Measurements from ENCODE around the gene ZNF268.
A peak's percentile ranks its signal among the peaks of the same experiment; 100 is the strongest.

The ZNF268 gene

DNA sequence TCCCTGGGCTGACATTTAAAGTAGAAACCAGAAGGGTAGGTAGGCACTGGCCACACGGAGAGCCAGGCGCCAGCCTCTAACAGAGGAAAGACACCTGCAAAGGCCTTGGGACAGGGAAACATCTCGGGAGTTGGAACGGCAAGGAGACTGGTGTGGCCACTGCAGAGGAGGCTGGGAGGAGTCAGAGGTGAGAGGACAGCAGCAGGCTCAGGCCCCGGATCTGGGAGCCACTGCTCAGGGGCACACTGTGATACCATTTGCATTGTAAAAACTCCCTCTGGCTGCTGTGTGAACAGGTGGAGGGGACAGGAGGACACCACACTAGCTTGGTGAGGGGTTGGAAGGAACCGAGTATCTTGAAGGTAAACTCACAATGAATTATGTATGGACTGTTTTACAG is 51.7 kb downstream of the ZNF268 start:
- no peak overlapping the region for H3K18ac ChIP-seq (ENCODE audit: low read length)

DNA sequence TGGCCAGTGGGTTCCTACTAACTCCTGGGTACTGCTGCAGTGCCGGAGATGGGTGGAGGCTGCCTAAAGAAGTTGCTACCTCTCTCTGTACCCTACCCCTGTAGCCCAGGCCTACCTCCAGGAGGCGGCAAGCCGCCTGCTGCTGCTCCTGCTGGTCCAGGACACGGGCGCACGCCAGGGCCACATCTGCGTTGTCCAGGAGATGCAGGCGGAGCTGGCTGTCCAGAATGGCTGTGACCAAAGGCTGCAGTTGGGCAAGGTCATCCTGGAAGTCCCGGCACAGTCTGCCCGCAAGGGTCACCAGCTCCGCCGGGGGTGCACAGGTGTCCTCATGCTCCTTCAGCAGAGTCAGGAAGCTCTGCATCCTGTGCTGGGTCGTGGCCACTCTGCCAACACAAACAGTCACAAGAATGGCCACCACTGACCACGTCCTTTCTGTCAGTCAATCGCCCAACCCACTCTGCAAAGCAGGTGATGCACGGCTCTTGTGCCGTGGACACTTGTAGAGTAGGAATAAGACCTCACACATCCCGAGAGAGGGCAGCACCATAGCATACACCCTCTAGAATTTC is 52.8 kb downstream of the ZNF268 start:
- Histone ChIP-seq H3K36me3 (ENCODE audit: control insufficient read depth in 1 of 2, insufficient read depth in 2 of 2, low read length in 2 of 2) (no peaks in the 10 kb centered on the region), H3K14ac (ENCODE audit: low read length) (no peak overlapping the region), H3K4me2 (ENCODE audit: low read length) (no peak overlapping the region), H2BK120ac (ENCODE audit: insufficient read depth, low read length, poor library complexity) (no peak overlapping the region), H3K4me1 (ENCODE audit: control insufficient read depth in 1 of 2, insufficient read depth in 2 of 2, low read length in 2 of 2) (no peaks in the 10 kb centered on the region), H2AK5ac (ENCODE audit: low read length) (no peak overlapping the region), H4K8ac (ENCODE audit: low read depth, low read length) (no peak overlapping the region), H4K12ac (ENCODE audit: low read depth, low read length) (no peak overlapping the region), H4K91ac (ENCODE audit: low read depth, low read length) (no peak overlapping the region), H3K18ac (ENCODE audit: low read length) (no peak overlapping the region), H3K27ac (ENCODE audit: low read depth, low read length) (no peak overlapping the region), H3K9ac (ENCODE audit: low read length) (no peak overlapping the region), H2BK5ac (ENCODE audit: low read depth, low read length, poor library complexity) (no peak overlapping the region), H3K27me3 (ENCODE audit: insufficient read depth, low read length) (no peaks in the 10 kb centered on the region), H3K23ac (ENCODE audit: low read length) (no peak overlapping the region), H3K9me3 (ENCODE audit: insufficient read depth, low read depth, low read length) (peaks cover 73% of the 10 kb centered on the region), H2BK12ac (ENCODE audit: low read length) (no peak overlapping the region), H3K4ac (ENCODE audit: low read depth, low read length) (no peak overlapping the region), H3K79me1 (ENCODE audit: low read length) (no peaks in the 10 kb centered on the region), H3K79me2 (ENCODE audit: control insufficient read depth, insufficient read depth, low read length, poor library complexity) (no peaks in the 10 kb centered on the region), H3K4me3 (ENCODE audit: low read depth, low read length) (peak overlapping the region; percentile 34), H2AFZ (ENCODE audit: insufficient read depth, low read length, poor library complexity) (no peak overlapping the region)
- DNase-seq, result no peak
- WGBS (ENCODE audit: extremely low coverage, insufficient coverage, insufficient read length), result no CpG with 5 or more reads among the region's 18 CpGs

More for the DNA sequence above, 51.7 kb downstream of the ZNF268 start:
- no peaks in the 10 kb centered on the region for H3K79me2 ChIP-seq (ENCODE audit: control insufficient read depth, insufficient read depth, low read length, poor library complexity)
- no peak overlapping the region for H2BK120ac ChIP-seq (ENCODE audit: insufficient read depth, low read length, poor library complexity)
- no peak overlapping the region for H3K14ac ChIP-seq (ENCODE audit: low read length)
- no peak overlapping the region for H3K4me3 ChIP-seq (ENCODE audit: low read depth, low read length)
- DNase-seq, result no peak
- H3K36me3 ChIP-seq (ENCODE audit: control insufficient read depth in 1 of 2, insufficient read depth in 2 of 2, low read length in 2 of 2), result no peaks in the 10 kb centered on the region
- no peak overlapping the region for H2BK12ac ChIP-seq (ENCODE audit: low read length)
- H2AK5ac ChIP-seq (ENCODE audit: low read length), result no peak overlapping the region
- H3K4me1 ChIP-seq (ENCODE audit: control insufficient read depth in 1 of 2, insufficient read depth in 2 of 2, low read length in 2 of 2), result no peaks in the 10 kb centered on the region
- H3K27ac ChIP-seq (ENCODE audit: low read depth, low read length), result no peak overlapping the region
- no peak overlapping the region for H3K23ac ChIP-seq (ENCODE audit: low read length)
- H3K9me3 ChIP-seq (ENCODE audit: insufficient read depth, low read depth, low read length), result peaks cover 80% of the 10 kb centered on the region
- no peak overlapping the region for H2BK5ac ChIP-seq (ENCODE audit: low read depth, low read length, poor library complexity)
- WGBS (ENCODE audit: extremely low coverage, insufficient coverage, insufficient read length), result no CpG with 5 or more reads among the region's 6 CpGs
- H4K12ac ChIP-seq (ENCODE audit: low read depth, low read length), result no peak overlapping the region
- no peaks in the 10 kb centered on the region for H3K27me3 ChIP-seq (ENCODE audit: insufficient read depth, low read length)
- H2AFZ ChIP-seq (ENCODE audit: insufficient read depth, low read length, poor library complexity), result no peak overlapping the region
- H3K9ac ChIP-seq (ENCODE audit: low read length), result no peak overlapping the region
- H4K91ac ChIP-seq (ENCODE audit: low read depth, low read length), result no peak overlapping the region
- no peak overlapping the region for H3K4me2 ChIP-seq (ENCODE audit: low read length)
- H3K79me1 ChIP-seq (ENCODE audit: low read length), result no peaks in the 10 kb centered on the region
- no peak overlapping the region for H3K4ac ChIP-seq (ENCODE audit: low read depth, low read length)
- no peak overlapping the region for H4K8ac ChIP-seq (ENCODE audit: low read depth, low read length)

DNA sequence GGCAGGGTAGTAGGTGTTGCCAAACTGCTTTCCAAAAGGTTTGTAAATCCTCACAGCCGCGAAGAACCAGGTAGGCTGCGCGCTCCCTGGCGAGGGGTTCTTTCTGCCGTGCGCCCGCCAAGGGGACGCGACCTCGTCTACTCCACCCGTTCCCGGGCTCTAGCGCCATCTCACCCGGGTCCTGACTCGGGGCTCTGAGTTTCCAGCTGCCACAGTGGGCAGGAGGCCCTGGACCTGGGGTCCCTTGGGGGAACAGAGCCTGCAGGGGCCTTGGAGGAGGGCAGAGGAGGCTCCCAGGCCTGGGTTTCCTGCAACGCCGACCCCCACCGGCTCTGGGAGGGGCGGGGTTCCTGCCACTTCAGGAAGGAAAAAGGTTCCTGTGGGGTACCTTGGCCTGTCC is 53.7 kb downstream of the ZNF268 start:
- WGBS (ENCODE audit: extremely low coverage, insufficient coverage, insufficient read length), result no CpG with 5 or more reads among the region's 20 CpGs
- H3K18ac ChIP-seq (ENCODE audit: low read length), result no peak overlapping the region
- no peak overlapping the region for H3K27ac ChIP-seq (ENCODE audit: low read depth, low read length)
- no peak overlapping the region for H3K9ac ChIP-seq (ENCODE audit: low read length)
- no peak overlapping the region for H4K8ac ChIP-seq (ENCODE audit: low read depth, low read length)
- H4K12ac ChIP-seq (ENCODE audit: low read depth, low read length), result no peak overlapping the region
- H3K9me3 ChIP-seq (ENCODE audit: insufficient read depth, low read depth, low read length), result peaks cover 68% of the 10 kb centered on the region
- H3K36me3 ChIP-seq (ENCODE audit: control insufficient read depth in 1 of 2, insufficient read depth in 2 of 2, low read length in 2 of 2), result no peaks in the 10 kb centered on the region
- no peak overlapping the region for H2AK5ac ChIP-seq (ENCODE audit: low read length)
- H2AFZ ChIP-seq (ENCODE audit: insufficient read depth, low read length, poor library complexity), result no peak overlapping the region
- H2BK12ac ChIP-seq (ENCODE audit: low read length), result no peak overlapping the region
- no peaks in the 10 kb centered on the region for H3K27me3 ChIP-seq (ENCODE audit: insufficient read depth, low read length)
- H2BK5ac ChIP-seq (ENCODE audit: low read depth, low read length, poor library complexity), result no peak overlapping the region
- H3K14ac ChIP-seq (ENCODE audit: low read length), result no peak overlapping the region
- no peak overlapping the region for H2BK120ac ChIP-seq (ENCODE audit: insufficient read depth, low read length, poor library complexity)
- H3K4me3 ChIP-seq (ENCODE audit: low read depth, low read length), result peak overlapping the region; percentile 39
- DNase-seq, result no peak
- no peaks in the 10 kb centered on the region for H3K4me1 ChIP-seq (ENCODE audit: control insufficient read depth in 1 of 2, insufficient read depth in 2 of 2, low read length in 2 of 2)
- no peak overlapping the region for H4K91ac ChIP-seq (ENCODE audit: low read depth, low read length)
- H3K23ac ChIP-seq (ENCODE audit: low read length), result no peak overlapping the region
- H3K4ac ChIP-seq (ENCODE audit: low read depth, low read length), result no peak overlapping the region
- no peaks in the 10 kb centered on the region for H3K79me1 ChIP-seq (ENCODE audit: low read length)
- H3K79me2 ChIP-seq (ENCODE audit: control insufficient read depth, insufficient read depth, low read length, poor library complexity), result no peaks in the 10 kb centered on the region
- no peak overlapping the region for H3K4me2 ChIP-seq (ENCODE audit: low read length)

DNA sequence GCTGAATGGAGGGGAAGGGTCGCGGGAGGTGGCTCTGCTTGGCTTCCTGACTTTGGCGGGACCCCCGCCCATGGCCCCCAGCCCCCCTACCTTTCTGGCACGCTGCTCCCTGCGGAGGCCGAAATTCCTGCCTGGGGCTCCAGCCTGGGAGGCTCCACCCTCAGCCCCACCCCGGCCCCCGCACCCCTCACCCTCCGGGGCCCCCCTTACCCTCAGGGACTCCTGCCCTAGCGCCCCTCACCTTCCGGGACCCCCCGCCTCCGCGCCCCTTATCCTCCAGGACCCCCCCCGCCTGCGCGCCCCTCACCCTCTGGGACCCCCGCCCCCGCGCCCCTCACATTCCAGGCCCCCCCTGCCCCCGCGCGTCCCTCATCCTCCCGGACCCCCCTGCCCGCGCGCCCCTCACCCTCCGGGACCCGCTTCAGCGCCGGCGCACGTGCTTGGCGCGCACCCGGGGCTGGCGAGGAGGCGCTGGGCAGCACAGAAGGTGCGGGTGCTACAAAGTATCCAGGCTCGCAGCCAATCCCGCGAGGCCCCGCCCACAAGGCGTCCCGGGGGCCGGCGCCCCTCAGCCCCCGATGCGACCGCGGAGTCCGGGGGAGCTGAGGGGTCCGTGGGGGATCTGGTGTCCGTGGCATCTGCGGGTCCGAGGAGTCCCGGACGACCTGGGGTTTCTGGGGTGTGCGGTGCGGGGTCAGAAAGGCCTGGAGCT is 54.3 kb downstream of the ZNF268 start, which contains the start of gene ANHX:
Gene ANHX, minus strand, starts transcription at position 477 of the 712 bp plus-strand sequence. CDS start 1,521 bp downstream, outside the sequence.
- Histone ChIP-seq H3K4ac (ENCODE audit: low read depth, low read length) (no peak within 1 kb of the TSS), H2BK5ac (ENCODE audit: low read depth, low read length, poor library complexity) (no peak within 1 kb of the TSS), H3K79me1 (ENCODE audit: low read length) (no peaks in the 10 kb centered on the region), H2BK120ac (ENCODE audit: insufficient read depth, low read length, poor library complexity) (no peak within 1 kb of the TSS), H3K4me3 (ENCODE audit: low read depth, low read length) (peak within 1 kb of the TSS; percentile 39), H3K4me1 (ENCODE audit: control insufficient read depth in 1 of 2, insufficient read depth in 2 of 2, low read length in 2 of 2) (no peaks in the 10 kb centered on the region), H3K18ac (ENCODE audit: low read length) (no peak within 1 kb of the TSS), H3K27me3 (ENCODE audit: insufficient read depth, low read length) (no peaks in the 10 kb centered on the region), H2AK5ac (ENCODE audit: low read length) (no peak within 1 kb of the TSS), H3K14ac (ENCODE audit: low read length) (no peak within 1 kb of the TSS), H3K9ac (ENCODE audit: low read length) (no peak within 1 kb of the TSS), H4K12ac (ENCODE audit: low read depth, low read length) (no peak within 1 kb of the TSS), H3K27ac (ENCODE audit: low read depth, low read length) (no peak within 1 kb of the TSS), H3K4me2 (ENCODE audit: low read length) (no peak within 1 kb of the TSS), H4K8ac (ENCODE audit: low read depth, low read length) (no peak within 1 kb of the TSS), H3K23ac (ENCODE audit: low read length) (no peak within 1 kb of the TSS), H3K79me2 (ENCODE audit: control insufficient read depth, insufficient read depth, low read length, poor library complexity) (no peaks in the 10 kb centered on the region), H2BK12ac (ENCODE audit: low read length) (no peak within 1 kb of the TSS), H2AFZ (ENCODE audit: insufficient read depth, low read length, poor library complexity) (no peak within 1 kb of the TSS), H4K91ac (ENCODE audit: low read depth, low read length) (no peak within 1 kb of the TSS), H3K36me3 (ENCODE audit: control insufficient read depth in 1 of 2, insufficient read depth in 2 of 2, low read length in 2 of 2) (no peaks in the 10 kb centered on the region), H3K9me3 (ENCODE audit: insufficient read depth, low read depth, low read length) (peaks cover 68% of the 10 kb centered on the region)
- no CpG with 5 or more reads among the region's 61 CpGs for WGBS (ENCODE audit: extremely low coverage, insufficient coverage, insufficient read length)
- no peak for DNase-seq
